Calu3 (cell line): ENCODE data around the gene NEB. TPM values are rescaled to one million over a fixed set of nuclear protein-coding genes. Genes with fewer than 3 reads are reported as not detected.

Source experiments
- BruUV-seq: library from RNA; stranded (reverse); fragments of 400-500 nt; replicated peaks from 2 replicates; lab custom pipeline; 2021; lab: Mats Ljungman, UMichigan
- CTCF ChIA-PET: fragments of 300-600 bp; sonication (Branson Sonifier 250); formaldehyde crosslinking; loops from one replicate; lab custom pipeline; 2022; ENCODE audit warnings: antibody characterized with exemption; lab: Charles Lee
- DNase-seq: peaks from one replicate; pipeline ENCODE4 v3.0.0; 2022
- H3K27ac Mint-ChIP-seq: one replicate; pipeline ENCODE4 v1.8.0; 2022; ENCODE audit warnings: mixed read lengths; ENCODE audit not compliant: unreplicated experiment
- H3K27me3 Mint-ChIP-seq: one replicate; pipeline ENCODE4 v1.8.0; 2022; ENCODE audit warnings: mixed read lengths; ENCODE audit not compliant: unreplicated experiment
- H3K36me3 Mint-ChIP-seq: one replicate; pipeline ENCODE4 v1.8.0; 2022; ENCODE audit warnings: mild to moderate bottlenecking, moderate library complexity, mixed read lengths; ENCODE audit not compliant: insufficient read depth, unreplicated experiment
- H3K4me1 Mint-ChIP-seq: one replicate; pipeline ENCODE4 v1.8.0; 2022; ENCODE audit warnings: mild to moderate bottlenecking, low read depth, mixed read lengths; ENCODE audit not compliant: unreplicated experiment
- H3K4me3 Mint-ChIP-seq: one replicate; pipeline ENCODE4 v1.8.0; 2022; ENCODE audit warnings: mild to moderate bottlenecking, low read depth, moderate library complexity, mixed read lengths; ENCODE audit not compliant: unreplicated experiment
- H3K9me3 Mint-ChIP-seq: one replicate; pipeline ENCODE4 v1.8.0; 2022; ENCODE audit warnings: low read depth, mixed read lengths; ENCODE audit not compliant: unreplicated experiment
- intact Hi-C: fragments of 100-400 bp; cut with micrococcal nuclease; formaldehyde crosslinking; loops from one replicate; pipeline ENCODE4 v1.10.0; 2022; ENCODE audit not compliant: unreplicated experiment
- total RNA-seq: library from RNA; stranded (reverse); gene quantifications from 2 replicates; pipeline ENCODE4 v1.2.3, GENCODE V29; 2022
- TF ChIP-seq, protein P1 (sequence below): fragments of 200-600 bp; IDR thresholded peaks from one replicate; pipeline ENCODE4 v1.8.0; 2022; ENCODE audit warnings: antibody characterized with exemption; ENCODE audit not compliant: unreplicated experiment

The NEB gene
- total RNA-seq, 1 experiment from 2014 or later = 27.5 TPM

DNA sequence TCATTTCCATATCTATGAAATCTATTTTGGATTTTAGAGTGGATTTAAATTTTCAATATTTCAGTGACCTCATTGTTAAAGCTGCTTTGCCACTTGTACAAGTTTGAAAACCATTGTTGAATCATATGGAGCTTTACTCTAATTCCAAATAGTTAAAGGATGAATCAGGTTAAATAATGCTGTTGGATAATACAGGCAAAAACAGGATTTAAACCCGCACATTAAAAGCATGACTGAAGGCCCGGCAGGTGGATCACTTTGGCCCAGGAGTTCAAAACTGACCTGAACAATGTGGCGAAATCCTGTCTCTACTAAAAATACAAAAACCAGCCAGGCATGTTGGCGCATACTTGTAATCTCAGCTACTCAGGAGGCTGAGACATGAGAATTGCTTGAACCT, 256.3 kb downstream of the NEB start:
- Mint-ChIP-seq H3K4me3 (no peak overlapping the region), H3K4me1 (no peaks in the 10 kb centered on the region), H3K27ac (no peak overlapping the region), H3K9me3 (no peaks in the 10 kb centered on the region), H3K36me3 (peaks cover 39% of the 10 kb centered on the region), H3K27me3 (no peaks in the 10 kb centered on the region)
- TF ChIP-seq, protein P1, sequence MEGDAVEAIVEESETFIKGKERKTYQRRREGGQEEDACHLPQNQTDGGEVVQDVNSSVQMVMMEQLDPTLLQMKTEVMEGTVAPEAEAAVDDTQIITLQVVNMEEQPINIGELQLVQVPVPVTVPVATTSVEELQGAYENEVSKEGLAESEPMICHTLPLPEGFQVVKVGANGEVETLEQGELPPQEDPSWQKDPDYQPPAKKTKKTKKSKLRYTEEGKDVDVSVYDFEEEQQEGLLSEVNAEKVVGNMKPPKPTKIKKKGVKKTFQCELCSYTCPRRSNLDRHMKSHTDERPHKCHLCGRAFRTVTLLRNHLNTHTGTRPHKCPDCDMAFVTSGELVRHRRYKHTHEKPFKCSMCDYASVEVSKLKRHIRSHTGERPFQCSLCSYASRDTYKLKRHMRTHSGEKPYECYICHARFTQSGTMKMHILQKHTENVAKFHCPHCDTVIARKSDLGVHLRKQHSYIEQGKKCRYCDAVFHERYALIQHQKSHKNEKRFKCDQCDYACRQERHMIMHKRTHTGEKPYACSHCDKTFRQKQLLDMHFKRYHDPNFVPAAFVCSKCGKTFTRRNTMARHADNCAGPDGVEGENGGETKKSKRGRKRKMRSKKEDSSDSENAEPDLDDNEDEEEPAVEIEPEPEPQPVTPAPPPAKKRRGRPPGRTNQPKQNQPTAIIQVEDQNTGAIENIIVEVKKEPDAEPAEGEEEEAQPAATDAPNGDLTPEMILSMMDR = no peak
- no TSS peak for BruUV-seq
- no peak for DNase-seq
- CTCF ChIA-PET = interaction anchor here (0.7 kb wide), 1 partner anchor 786 kb away, joined by 4 read pairs; no protein-coding TSS in a partner anchor
- intact Hi-C loops = no loop called here

DNA sequence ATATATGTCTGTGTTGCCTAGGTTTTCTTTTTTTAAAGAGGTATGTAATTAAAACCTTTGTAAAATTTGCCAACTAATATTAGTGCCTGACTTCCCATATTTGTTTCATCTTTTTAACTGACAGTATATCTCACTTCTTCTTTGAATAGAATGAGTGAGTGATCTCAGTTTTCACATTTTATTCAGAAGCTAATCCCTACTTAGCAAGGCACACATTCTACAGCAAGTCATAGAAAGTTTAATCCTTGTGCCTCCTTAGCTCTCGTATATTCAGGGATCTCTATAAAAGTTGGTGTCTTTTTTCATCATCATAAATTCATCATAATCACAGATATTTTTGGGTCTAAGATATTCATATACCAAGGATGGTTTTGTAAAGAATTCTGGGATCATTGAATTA, 258.0 kb downstream of the NEB start:
- Mint-ChIP-seq H3K36me3 (peaks cover 45% of the 10 kb centered on the region), H3K27me3 (no peaks in the 10 kb centered on the region), H3K9me3 (no peaks in the 10 kb centered on the region), H3K27ac (no peak overlapping the region), H3K4me1 (no peaks in the 10 kb centered on the region), H3K4me3 (no peak overlapping the region)
- TF ChIP-seq, protein P1 = no peak
- BruUV-seq = no TSS peak
- CTCF ChIA-PET = no interaction called here
- intact Hi-C loops = no loop called here
- DNase-seq = no peak

DNA sequence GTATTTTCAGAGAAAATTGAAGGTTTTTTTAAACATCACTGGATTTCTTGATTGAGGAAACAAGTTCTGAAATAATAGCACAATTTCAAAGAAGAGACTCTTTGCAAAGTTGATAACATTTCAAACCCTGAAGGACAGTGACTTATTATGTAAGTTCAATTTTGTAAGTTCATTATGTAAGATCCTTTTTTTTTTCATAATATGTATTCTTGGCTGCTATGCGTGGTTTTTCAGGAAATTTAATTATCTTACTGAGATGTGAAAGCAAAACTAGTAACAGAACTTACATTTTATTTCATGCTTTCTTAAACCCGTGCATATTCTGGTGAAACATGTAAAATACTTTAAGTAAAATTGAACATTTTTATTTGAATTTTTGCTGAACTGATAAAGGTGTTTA, 259.2 kb downstream of the NEB start:
- no peak overlapping the region for H3K4me3 Mint-ChIP-seq
- TF ChIP-seq, protein P1 = no peak
- no peak for DNase-seq
- CTCF ChIA-PET = no interaction called here
- no TSS peak for BruUV-seq
- intact Hi-C loops = no loop called here
- H3K27me3 Mint-ChIP-seq = no peaks in the 10 kb centered on the region
- peaks cover 48% of the 10 kb centered on the region for H3K36me3 Mint-ChIP-seq
- H3K27ac Mint-ChIP-seq = no peak overlapping the region
- no peaks in the 10 kb centered on the region for H3K4me1 Mint-ChIP-seq
- H3K9me3 Mint-ChIP-seq = no peaks in the 10 kb centered on the region

DNA sequence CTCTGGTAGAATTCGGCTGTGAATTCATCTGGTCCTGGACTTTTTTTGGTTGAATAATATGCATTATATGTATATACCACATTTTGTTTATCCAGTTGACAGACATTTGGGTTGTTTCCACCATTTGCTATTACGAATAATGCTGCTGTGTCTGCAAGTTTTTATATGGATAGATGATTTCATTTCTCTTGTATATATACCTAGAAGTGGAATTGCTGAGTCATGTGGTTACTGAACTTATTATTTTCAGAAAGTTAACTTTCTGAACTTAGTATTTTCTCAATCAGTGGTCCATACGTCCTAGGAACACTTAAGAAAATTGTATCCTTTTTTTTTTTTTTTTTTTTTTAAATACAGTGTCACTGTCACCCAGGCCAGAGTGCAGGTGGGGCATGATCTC, 261.3 kb downstream of the NEB start:
- TF ChIP-seq, protein P1 = no peak
- H3K27me3 Mint-ChIP-seq = no peaks in the 10 kb centered on the region
- no TSS peak for BruUV-seq
- peaks cover 42% of the 10 kb centered on the region for H3K36me3 Mint-ChIP-seq
- H3K9me3 Mint-ChIP-seq = no peaks in the 10 kb centered on the region
- CTCF ChIA-PET = no interaction called here
- DNase-seq = no peak
- no peak overlapping the region for H3K4me3 Mint-ChIP-seq
- H3K27ac Mint-ChIP-seq = no peak overlapping the region
- H3K4me1 Mint-ChIP-seq = no peaks in the 10 kb centered on the region
- intact Hi-C loops = no loop called here
